Kidney (tissue), 14 donors: ENCODE data around the gene PLEKHA4. TPM values are rescaled to one million over a fixed set of nuclear protein-coding genes. Genes with fewer than 3 reads are reported as not detected.
"Not testable (repeated sequence)": the region's sequence is repeated elsewhere in the genome, so short reads cannot be mapped to it uniquely, and the experiment has no call there.

Source experiments
- DNase-seq, 5 donors: peaks; one replicate each; pipeline ENCODE4 v3.0.0-alpha.2; 2013 to 2020
- FAIRE-seq: peaks from 2 replicates; lab custom pipeline; 2012; peaks lifted over from hg19 to GRCh38; lab: Jason Lieb, UNC
- H3K27ac ChIP-seq, 2 donors: one replicate each; pipeline ENCODE4 v1.7.0; 2013; ENCODE audit warnings: low read depth in 2 of 2, low read length in 2 of 2, inconsistent platforms in 1 of 2
- H3K27me3 ChIP-seq: one replicate; pipeline ENCODE4 v1.7.1; 2013; ENCODE audit warnings: low read length, inconsistent platforms; ENCODE audit not compliant: control insufficient read depth, insufficient read depth
- H3K36me3 ChIP-seq, 3 donors: one replicate each; pipeline versions ENCODE4 v1.7.0 to v1.7.1; 2013; ENCODE audit warnings: low read length in 3 of 3, control low read depth in 1 of 3, inconsistent platforms in 1 of 3; ENCODE audit not compliant: insufficient read depth in 3 of 3, control insufficient read depth in 2 of 3
- H3K4me1 ChIP-seq, 3 donors: one replicate each; pipeline versions ENCODE4 v1.7.0 to v1.7.1; 2013; ENCODE audit warnings: low read length in 3 of 3, inconsistent platforms in 1 of 3, low read depth in 1 of 3; ENCODE audit not compliant: control insufficient read depth in 2 of 3, insufficient read depth in 2 of 3
- H3K4me3 ChIP-seq, 3 donors: one replicate each; pipeline versions ENCODE4 v1.7.0 to v1.8.1; 2013; ENCODE audit warnings: low read length in 3 of 3, control low read depth in 1 of 3, inconsistent platforms in 1 of 3
- H3K9ac ChIP-seq, 3 donors: one replicate each; pipeline versions ENCODE4 v1.7.0 to v1.7.1; 2013; ENCODE audit warnings: low read length in 3 of 3, control low read depth in 1 of 3, inconsistent platforms in 1 of 3
- H3K9me3 ChIP-seq, 3 donors: one replicate each; pipeline versions ENCODE4 v1.7.0 to v1.7.1; 2013; ENCODE audit warnings: low read length in 3 of 3, control low read depth in 1 of 3, inconsistent platforms in 1 of 3; ENCODE audit not compliant: control insufficient read depth in 2 of 3, insufficient read depth in 1 of 3
- intact Hi-C: fragments of 100-400 bp; cut with DNase I; formaldehyde crosslinking; loops from one replicate; pipeline ENCODE4 v1.11.1; 2022
- polyA plus RNA-seq: library from polyadenylated mRNA; stranded (reverse); fragments of 350-450 nt; fragmentation: Illumina TruSeq; extraction: RNeasy Lipid Tissue Mini Kit (QIAGEN cat#74804); gene quantifications from one replicate; pipeline ENCODE4 v1.2.3, GENCODE V29; 2014; ENCODE audit warnings: low read depth, low replicate concordance; ENCODE audit not compliant: insufficient read depth
- total RNA-seq: library from RNA; stranded (reverse); fragmentation: NEBNext Ultra II Directional; extraction: Animal tissue kit (Norgen Biotek cat#: 25700); gene quantifications from one replicate; pipeline ENCODE4 v1.2.1, GENCODE V29; 2021
- TF ChIP-seq, protein P1 (sequence below): IDR thresholded peaks from 3 replicates; pipeline ENCODE4 v1.5.1; 2012; ENCODE audit warnings: mild to moderate bottlenecking, moderate library complexity, borderline replicate concordance; ENCODE audit not compliant: insufficient read depth; ENCODE audit errors: extremely low read depth
- donor health status: control.
- donor health status: control.
- donor health status: control.
- donor health status: control.
- donor health status: control.
- donor health status: DM: yes; HTN: yes; CAD: no.
- donor health status: Normal renal cell carcinoma (clear cell type).

The PLEKHA4 gene
- total and polyA plus RNA-seq, 2 donors from 2014 or later: 22.9 to 79.1 TPM

DNA sequence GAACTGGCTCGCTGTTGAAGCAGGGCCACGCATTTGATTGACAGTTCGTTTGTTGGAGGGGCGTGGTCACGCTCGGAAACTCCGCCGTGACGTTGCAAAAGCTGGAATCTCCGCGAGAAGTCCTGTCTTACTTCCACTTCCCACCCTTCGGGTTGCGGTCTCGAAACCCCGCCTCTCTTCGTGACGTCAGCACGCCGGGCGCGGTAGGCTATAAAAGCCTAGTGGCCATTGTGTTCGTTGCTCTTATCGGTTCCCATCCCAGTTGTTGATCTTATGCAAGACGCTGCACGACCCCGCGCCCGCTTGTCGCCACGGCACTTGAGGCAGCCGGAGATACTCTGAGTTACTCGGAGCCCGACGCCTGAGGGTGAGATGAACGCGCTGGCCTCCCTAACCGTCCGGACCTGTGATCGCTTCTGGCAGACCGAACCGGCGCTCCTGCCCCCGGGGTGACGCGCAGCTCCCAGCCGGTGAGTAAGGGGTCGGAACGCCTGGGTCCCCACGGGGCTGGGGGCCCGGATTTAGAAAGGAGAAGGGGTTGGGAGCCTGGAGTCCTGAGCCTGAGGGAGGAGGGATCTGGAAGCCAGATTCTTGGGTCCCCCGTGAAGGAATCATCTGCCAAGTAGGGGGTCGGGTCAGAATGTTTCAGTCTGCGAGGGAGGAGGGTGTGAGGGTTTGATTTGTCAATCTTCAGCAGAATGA is 3.9 kb upstream of the PLEKHA4 start, which contains the start of gene PPP1R15A:
Gene PPP1R15A (plus strand): TSS at position 240 of the 702 bp plus-strand sequence. CDS start 813 bp downstream, outside the sequence.
- Histone ChIP-seq H3K27me3 (no peaks in the 10 kb centered on the region), H3K9ac (peak within 1 kb of the TSS; percentile 99 to 100 (median 100)), H3K36me3 (peaks cover 0 to 14% (median 0%) of the 10 kb centered on the region in 3 donors), H3K9me3 (no peaks in the 10 kb centered on the region), H3K4me1 (peaks cover 4 to 28% (median 13%) of the 10 kb centered on the region in 3 donors), H3K4me3 (peak within 1 kb of the TSS; percentile 98 to 100 (median 99)), H3K27ac (peak within 1 kb of the TSS; percentile 100)
- TF ChIP-seq, protein P1, sequence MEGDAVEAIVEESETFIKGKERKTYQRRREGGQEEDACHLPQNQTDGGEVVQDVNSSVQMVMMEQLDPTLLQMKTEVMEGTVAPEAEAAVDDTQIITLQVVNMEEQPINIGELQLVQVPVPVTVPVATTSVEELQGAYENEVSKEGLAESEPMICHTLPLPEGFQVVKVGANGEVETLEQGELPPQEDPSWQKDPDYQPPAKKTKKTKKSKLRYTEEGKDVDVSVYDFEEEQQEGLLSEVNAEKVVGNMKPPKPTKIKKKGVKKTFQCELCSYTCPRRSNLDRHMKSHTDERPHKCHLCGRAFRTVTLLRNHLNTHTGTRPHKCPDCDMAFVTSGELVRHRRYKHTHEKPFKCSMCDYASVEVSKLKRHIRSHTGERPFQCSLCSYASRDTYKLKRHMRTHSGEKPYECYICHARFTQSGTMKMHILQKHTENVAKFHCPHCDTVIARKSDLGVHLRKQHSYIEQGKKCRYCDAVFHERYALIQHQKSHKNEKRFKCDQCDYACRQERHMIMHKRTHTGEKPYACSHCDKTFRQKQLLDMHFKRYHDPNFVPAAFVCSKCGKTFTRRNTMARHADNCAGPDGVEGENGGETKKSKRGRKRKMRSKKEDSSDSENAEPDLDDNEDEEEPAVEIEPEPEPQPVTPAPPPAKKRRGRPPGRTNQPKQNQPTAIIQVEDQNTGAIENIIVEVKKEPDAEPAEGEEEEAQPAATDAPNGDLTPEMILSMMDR: no peak
- peak; percentile 97 for FAIRE-seq
- intact Hi-C loops: no loop called here
- DNase-seq: peak; percentile 99 to 100 (median 99)

DNA sequence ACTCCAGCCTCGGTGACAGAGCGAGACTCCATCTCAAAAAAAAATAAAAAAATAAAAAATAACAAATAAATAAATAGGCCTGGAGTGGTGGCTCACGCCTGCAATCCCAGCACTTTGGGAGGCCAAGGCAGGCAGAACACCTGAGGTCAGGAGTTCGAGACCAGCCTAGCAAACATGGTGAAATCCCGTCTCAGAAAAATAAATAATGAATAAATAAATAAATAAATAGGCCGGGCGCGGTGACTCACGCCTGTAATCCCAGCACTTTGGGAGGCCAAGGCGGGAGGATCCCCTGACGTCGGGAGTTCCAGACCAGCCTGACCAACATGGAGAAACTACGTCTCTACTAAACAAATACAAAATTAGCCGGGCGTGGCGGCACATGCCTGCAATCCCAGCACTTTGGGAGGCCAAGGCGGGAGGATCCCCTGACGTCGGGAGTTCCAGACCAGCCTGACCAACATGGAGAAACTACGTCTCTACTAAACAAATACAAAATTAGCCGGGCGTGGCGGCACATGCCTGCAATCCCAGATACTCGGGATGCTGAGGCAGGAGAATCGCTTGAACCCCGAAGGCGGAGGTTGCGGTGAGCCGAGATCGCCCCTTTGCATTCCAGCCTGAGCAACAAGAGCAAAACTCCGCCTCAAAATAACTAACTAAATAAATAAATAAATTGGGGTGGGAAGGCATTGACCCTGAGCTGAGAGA is 3.2 kb upstream of the PLEKHA4 start:
- intact Hi-C loops, H3K27me3 ChIP-seq, H3K9me3 ChIP-seq, FAIRE-seq, H3K9ac ChIP-seq, DNase-seq: not testable (repeated sequence)
- H3K4me3 ChIP-seq: peak overlapping the region; percentile 47 to 100 (median 98)
- peak overlapping the region; percentile 100 for H3K27ac ChIP-seq
- peaks cover 4 to 27% (median 13%) of the 10 kb centered on the region in 3 donors for H3K4me1 ChIP-seq
- peaks cover 0 to 14% (median 0%) of the 10 kb centered on the region in 3 donors for H3K36me3 ChIP-seq

DNA sequence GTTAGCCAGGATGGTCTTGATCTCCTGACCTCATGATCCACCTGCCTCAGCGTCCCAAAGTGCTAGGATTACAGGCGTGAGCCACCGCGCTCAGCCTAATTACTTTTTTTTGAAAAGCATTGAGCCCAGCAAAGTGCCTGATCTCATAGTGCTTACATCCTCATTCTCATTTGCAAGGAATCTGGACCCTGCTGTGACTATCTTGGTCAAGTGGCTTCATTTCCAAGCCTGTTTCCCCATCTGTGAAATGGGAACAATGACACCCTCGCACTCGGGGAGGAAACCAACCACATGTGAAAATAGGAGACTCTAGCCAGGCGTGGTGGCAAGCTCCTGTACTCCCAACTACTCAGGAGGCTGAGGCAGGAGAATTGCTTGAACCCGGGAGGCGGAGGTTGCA is 1.6 kb upstream of the PLEKHA4 start:
- intact Hi-C loops: no loop called here
- H3K27me3 ChIP-seq: no peaks in the 10 kb centered on the region
- H3K4me3 ChIP-seq: no peak overlapping the region
- TF ChIP-seq, protein P1: no peak
- peaks cover 4 to 17% (median 5%) of the 10 kb centered on the region in 3 donors for H3K4me1 ChIP-seq
- no peak overlapping the region for H3K27ac ChIP-seq
- no peak overlapping the region for H3K9ac ChIP-seq
- H3K36me3 ChIP-seq: peaks cover 0 to 14% (median 0%) of the 10 kb centered on the region in 3 donors
- DNase-seq (no peak), FAIRE-seq (no peak)
- H3K9me3 ChIP-seq: no peaks in the 10 kb centered on the region

DNA sequence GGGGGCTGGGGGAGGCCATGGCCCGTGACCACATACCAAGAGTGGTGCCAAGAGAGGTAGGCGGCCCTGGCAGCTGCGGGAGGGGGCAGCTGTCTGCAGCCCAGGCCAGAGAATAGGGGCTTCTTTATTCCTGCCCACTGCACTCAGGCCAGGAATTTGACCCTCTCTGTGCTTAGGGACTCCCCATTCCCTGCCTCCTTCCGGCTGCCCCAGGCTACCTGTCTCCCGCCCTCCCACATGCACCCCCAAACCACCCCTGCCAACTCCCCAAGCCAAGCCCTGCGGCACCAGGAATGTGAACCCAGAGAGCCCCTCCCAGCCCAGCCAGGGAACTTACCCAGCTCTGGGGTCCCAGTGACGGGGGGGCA is 687 bp downstream of the PLEKHA4 start:
- Histone ChIP-seq H3K36me3 (no peaks in the 10 kb centered on the region), H3K4me3 (peak overlapping the region; percentile 46 to 56 (median 51)), H3K9me3 (no peaks in the 10 kb centered on the region), H3K4me1 (peaks cover 0 to 2% (median 0%) of the 10 kb centered on the region in 3 donors), H3K27me3 (no peaks in the 10 kb centered on the region), H3K9ac (peak overlapping the region in 2 of 3 donors; percentile 21 to 66), H3K27ac (peak overlapping the region; percentile 71 to 83)
- FAIRE-seq (no peak), DNase-seq (peak in 3 of 5 donors; percentile 32 to 65 (median 52))
- TF ChIP-seq, protein P1: no peak
- intact Hi-C loops: no loop called here
